ENCODE results near the gene FOXA1.

FOXA1 gene

DNA sequence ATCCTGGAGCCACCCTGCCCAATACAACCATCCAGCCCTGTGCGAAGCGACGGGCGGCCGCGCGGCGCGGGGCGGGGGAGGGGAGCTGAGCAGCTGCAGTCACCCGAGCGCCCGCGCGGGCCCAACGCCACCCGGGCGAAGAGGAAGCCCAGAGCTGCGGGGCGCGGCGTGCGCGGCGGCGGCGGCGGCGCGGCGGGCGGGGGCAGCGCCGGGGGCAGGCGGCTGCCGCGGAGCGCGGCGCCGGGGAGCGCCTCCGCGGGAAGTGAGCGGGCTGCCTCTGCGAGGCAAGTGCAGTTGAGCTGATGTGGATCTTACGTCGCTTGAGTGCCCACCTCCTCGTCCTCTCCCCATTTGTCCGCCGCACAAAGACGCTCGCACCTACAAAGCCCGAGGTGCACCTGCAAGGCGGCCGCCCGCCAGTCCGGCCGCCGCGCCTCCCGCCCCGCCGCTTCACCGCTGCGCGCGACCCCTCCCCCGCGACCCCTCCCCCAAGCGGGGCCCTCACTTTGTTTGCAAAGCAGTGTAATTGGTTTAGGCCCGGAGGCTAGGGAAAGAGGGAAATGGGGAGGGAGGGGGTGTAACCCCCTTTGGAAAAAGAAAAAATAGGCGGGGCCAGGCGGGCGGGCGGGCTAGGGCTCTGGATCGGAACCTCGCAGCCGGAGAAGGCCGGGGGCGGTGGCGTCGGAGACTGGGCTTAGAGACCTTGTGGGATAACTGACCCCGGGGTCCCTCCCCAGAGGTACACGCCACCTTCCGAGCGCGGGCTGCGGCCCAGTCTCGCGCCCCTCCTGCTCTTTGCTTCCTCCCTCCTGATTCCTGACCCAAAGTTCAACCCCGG lies at the start of gene FOXA1, which contains the start of gene TTC6:
FOXA1 (minus strand) TSS at position 279 of the 838 bp plus-strand sequence; CDS start at position 2, 277 bp downstream.
TTC6 (plus strand) TSS at position 659 of the 838 bp plus-strand sequence. CDS start 26,436 bp downstream, outside the sequence.
- H3K27me3 ChIP-seq (ENCODE audit: control insufficient read depth, insufficient read depth, low read length), result peaks cover 98% of the 10 kb centered on the region
- peak within 1 kb of the TSS; percentile 48 for H3K4me3 ChIP-seq (ENCODE audit: low read length)
- H3K4me1 ChIP-seq (ENCODE audit: control insufficient read depth, low read depth, low read length), result peaks cover 13% of the 10 kb centered on the region
- H3K36me3 ChIP-seq (ENCODE audit: control insufficient read depth, low read depth, low read length), result no peaks in the 10 kb centered on the region
- no peak within 1 kb of the TSS for H3K9ac ChIP-seq (ENCODE audit: low read length)
- no peaks in the 10 kb centered on the region for H3K9me3 ChIP-seq (ENCODE audit: control insufficient read depth, low read depth, low read length)
- no peak within 1 kb of the TSS for H3K27ac ChIP-seq (ENCODE audit: low read length)

DNA sequence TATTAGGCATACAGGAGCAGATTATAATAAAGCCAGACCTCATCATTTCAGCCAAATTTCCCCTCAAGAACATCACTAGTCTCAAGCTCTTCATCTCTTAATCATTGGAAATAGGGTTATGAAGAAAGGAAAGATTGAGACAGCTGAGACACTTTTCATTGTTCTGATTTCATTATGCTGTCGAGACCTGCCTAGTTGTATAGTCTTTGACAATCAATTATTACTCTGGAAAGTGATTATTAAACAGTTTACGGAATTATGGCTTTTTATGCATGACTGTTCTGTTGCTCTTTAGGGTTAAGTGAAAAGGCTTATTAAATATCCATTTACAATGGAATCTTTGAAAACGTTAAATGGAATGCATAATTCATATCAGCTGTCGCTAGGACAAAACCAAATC lies 48.7 kb upstream of the FOXA1 start:
- no peaks in the 10 kb centered on the region for H3K4me1 ChIP-seq (ENCODE audit: control insufficient read depth, low read depth, low read length)
- no peaks in the 10 kb centered on the region for H3K36me3 ChIP-seq (ENCODE audit: control insufficient read depth, low read depth, low read length)
- no peak overlapping the region for H3K9ac ChIP-seq (ENCODE audit: low read length)
- no peaks in the 10 kb centered on the region for H3K9me3 ChIP-seq (ENCODE audit: control insufficient read depth, low read depth, low read length)
- no peak overlapping the region for H3K4me3 ChIP-seq (ENCODE audit: low read length)
- H3K27ac ChIP-seq (ENCODE audit: low read length), result no peak overlapping the region
- H3K27me3 ChIP-seq (ENCODE audit: control insufficient read depth, insufficient read depth, low read length), result no peaks in the 10 kb centered on the region

DNA sequence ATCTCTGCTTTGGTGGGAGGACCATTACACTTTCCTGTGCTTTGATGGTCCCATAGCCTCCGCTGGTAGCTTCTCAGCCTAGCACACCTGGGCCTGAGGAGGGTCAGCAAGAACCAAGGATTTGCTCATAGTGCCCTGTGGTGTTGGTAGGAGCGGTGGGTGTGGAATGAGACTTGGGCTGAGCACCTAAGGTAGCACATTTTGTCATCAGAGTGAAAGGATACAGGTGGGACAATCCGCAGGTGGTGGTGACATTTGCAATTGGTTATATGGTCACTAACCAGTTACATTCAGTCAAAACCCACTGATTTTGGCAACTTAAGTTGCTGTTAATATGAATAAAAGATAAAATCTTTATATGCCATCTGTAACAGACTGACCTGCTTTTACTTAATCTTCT lies 47.1 kb upstream of the FOXA1 start:
- Histone ChIP-seq H3K4me3 (ENCODE audit: low read length) (no peak overlapping the region), H3K27ac (ENCODE audit: low read length) (no peak overlapping the region), H3K4me1 (ENCODE audit: control insufficient read depth, low read depth, low read length) (no peaks in the 10 kb centered on the region), H3K9me3 (ENCODE audit: control insufficient read depth, low read depth, low read length) (no peaks in the 10 kb centered on the region), H3K36me3 (ENCODE audit: control insufficient read depth, low read depth, low read length) (no peaks in the 10 kb centered on the region), H3K9ac (ENCODE audit: low read length) (no peak overlapping the region), H3K27me3 (ENCODE audit: control insufficient read depth, insufficient read depth, low read length) (no peaks in the 10 kb centered on the region)

DNA sequence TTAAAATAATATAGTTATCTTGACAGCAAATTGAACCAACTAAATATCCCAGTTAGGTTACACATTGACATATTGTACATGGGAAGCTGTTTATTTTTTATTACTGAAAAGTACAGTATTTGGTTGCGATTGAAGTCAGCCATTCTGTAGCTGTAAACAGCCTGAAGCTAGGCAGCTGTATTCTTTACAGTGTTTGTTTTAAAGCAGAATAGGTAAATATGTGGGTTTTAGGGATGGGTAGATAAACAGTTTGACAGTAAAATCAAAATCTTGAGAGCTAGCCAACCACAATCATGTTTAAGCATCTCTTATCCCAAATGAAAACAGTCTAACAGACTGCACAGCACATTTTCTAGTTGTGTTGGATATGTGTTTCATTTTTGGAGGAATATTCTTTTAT lies 46.1 kb upstream of the FOXA1 start:
- no peak overlapping the region for H3K27ac ChIP-seq (ENCODE audit: low read length)
- H3K9ac ChIP-seq (ENCODE audit: low read length), result no peak overlapping the region
- no peak overlapping the region for H3K4me3 ChIP-seq (ENCODE audit: low read length)
- no peaks in the 10 kb centered on the region for H3K4me1 ChIP-seq (ENCODE audit: control insufficient read depth, low read depth, low read length)
- no peaks in the 10 kb centered on the region for H3K9me3 ChIP-seq (ENCODE audit: control insufficient read depth, low read depth, low read length)
- no peaks in the 10 kb centered on the region for H3K36me3 ChIP-seq (ENCODE audit: control insufficient read depth, low read depth, low read length)
- H3K27me3 ChIP-seq (ENCODE audit: control insufficient read depth, insufficient read depth, low read length), result no peaks in the 10 kb centered on the region

DNA sequence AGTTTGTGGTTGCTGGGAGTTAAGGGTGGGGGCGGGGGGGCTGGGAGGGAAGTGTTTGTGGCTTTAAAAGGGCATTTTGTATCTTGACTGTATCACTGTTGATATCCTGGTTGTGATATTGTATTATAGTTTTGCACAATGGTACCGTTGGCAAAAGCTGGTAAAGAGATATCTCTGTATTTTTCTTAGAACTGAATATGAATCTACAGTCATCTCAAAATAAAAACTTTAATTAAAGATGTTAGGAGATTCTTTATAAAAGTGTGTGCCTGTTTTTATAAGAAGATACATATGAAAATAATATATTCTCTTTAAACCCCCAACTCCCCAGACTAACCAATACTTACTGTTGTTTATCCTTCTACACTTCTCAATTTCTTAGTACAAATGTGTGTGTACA lies 43.5 kb upstream of the FOXA1 start:
- H3K9me3 ChIP-seq (ENCODE audit: control insufficient read depth, low read depth, low read length), result no peaks in the 10 kb centered on the region
- no peak overlapping the region for H3K4me3 ChIP-seq (ENCODE audit: low read length)
- no peak overlapping the region for H3K9ac ChIP-seq (ENCODE audit: low read length)
- no peak overlapping the region for H3K27ac ChIP-seq (ENCODE audit: low read length)
- no peaks in the 10 kb centered on the region for H3K4me1 ChIP-seq (ENCODE audit: control insufficient read depth, low read depth, low read length)
- H3K27me3 ChIP-seq (ENCODE audit: control insufficient read depth, insufficient read depth, low read length), result no peaks in the 10 kb centered on the region
- no peaks in the 10 kb centered on the region for H3K36me3 ChIP-seq (ENCODE audit: control insufficient read depth, low read depth, low read length)

DNA sequence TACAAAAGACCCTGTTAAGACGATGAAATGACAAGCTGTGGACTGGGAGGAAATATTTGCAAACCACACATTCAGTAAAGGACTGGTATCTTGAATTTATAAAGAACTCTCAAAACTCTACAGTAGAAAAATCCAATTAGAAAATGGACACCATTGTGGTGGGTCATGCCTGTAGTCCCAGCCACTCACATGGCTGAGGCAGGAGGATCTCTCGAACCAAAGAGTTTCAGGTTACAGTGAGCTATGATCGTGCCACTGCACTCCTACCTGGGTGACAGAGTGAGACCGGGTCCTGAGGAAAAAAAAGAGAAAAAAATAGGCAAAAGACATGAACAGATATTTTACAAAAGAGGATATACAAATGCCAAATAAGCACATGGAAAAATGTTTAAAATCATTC lies 42.3 kb upstream of the FOXA1 start:
- Histone ChIP-seq H3K27ac (ENCODE audit: low read length) (no peak overlapping the region), H3K4me3 (ENCODE audit: low read length) (no peak overlapping the region), H3K36me3 (ENCODE audit: control insufficient read depth, low read depth, low read length) (no peaks in the 10 kb centered on the region), H3K4me1 (ENCODE audit: control insufficient read depth, low read depth, low read length) (no peaks in the 10 kb centered on the region), H3K9me3 (ENCODE audit: control insufficient read depth, low read depth, low read length) (no peaks in the 10 kb centered on the region), H3K27me3 (ENCODE audit: control insufficient read depth, insufficient read depth, low read length) (no peaks in the 10 kb centered on the region), H3K9ac (ENCODE audit: low read length) (no peak overlapping the region)

DNA sequence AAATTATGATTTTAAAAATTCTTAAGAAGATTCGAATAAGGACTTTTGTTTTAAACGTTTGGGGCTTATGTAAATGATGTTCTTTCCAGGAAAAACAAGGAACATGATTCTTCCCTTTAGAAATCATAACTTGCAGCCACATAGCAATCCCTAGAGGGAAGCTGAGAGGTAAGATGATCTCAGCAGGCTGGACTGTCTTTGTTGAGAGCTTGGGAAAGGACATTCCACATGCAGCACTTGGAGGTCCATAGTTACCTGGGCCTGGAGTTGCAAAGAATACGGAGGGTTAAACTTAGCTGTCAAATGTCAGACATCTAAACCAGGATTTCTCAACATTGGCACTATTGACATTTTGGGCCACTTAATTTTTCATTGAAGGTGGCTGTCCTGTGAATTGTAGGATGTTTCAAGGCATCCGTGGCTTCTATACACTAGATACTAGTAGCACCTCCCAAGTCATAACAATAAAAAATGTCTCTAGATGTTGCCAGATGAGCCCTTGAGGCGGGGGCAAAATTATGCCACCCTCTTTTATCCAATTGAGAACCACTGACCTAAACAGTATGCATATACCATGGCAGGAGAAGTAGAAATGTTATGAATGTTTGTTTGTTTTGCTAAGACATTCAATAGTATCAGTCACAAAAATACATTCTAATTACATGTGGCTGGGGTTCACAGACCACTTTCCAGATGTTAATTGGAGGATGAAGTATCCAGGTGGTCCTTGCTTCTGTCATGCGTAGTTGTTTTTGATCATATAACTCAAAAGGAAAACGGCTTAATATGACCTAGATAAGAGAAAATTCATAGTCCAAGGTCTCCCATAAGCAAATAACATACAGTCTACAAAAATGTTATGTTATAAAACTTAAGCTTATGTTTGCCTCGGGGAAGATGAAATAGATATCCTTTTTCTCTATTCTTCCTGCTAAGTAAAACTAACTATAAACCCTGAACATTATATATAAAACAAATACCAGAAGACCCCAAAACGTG lies 30.8 kb upstream of the FOXA1 start:
- Histone ChIP-seq H3K36me3 (ENCODE audit: control insufficient read depth, low read depth, low read length) (no peaks in the 10 kb centered on the region), H3K9me3 (ENCODE audit: control insufficient read depth, low read depth, low read length) (no peaks in the 10 kb centered on the region), H3K27ac (ENCODE audit: low read length) (no peak overlapping the region), H3K9ac (ENCODE audit: low read length) (no peak overlapping the region), H3K4me1 (ENCODE audit: control insufficient read depth, low read depth, low read length) (no peaks in the 10 kb centered on the region), H3K4me3 (ENCODE audit: low read length) (no peak overlapping the region), H3K27me3 (ENCODE audit: control insufficient read depth, insufficient read depth, low read length) (peaks cover 33% of the 10 kb centered on the region)

DNA sequence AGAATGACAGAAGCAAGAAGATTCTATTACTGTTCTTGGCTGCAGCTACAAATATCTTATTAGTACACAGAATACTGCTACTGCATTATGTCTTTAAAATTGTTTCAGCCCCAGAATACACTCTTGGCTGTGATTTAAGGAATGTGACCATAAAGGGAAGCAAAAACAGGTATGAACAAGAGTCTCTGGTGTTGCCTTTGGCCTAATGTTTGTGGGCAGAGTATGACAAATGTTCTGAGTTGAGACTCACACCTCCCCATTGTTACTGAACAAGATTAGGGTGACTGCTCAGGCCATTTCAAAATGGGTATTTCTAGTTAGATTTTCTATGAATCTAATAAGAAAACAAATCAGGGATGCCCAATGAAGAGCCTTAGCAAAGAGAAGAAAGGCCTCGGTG lies 28.9 kb upstream of the FOXA1 start:
- Histone ChIP-seq H3K27ac (ENCODE audit: low read length) (no peak overlapping the region), H3K9me3 (ENCODE audit: control insufficient read depth, low read depth, low read length) (no peaks in the 10 kb centered on the region), H3K36me3 (ENCODE audit: control insufficient read depth, low read depth, low read length) (no peaks in the 10 kb centered on the region), H3K4me1 (ENCODE audit: control insufficient read depth, low read depth, low read length) (no peaks in the 10 kb centered on the region), H3K27me3 (ENCODE audit: control insufficient read depth, insufficient read depth, low read length) (peaks cover 39% of the 10 kb centered on the region), H3K9ac (ENCODE audit: low read length) (no peak overlapping the region), H3K4me3 (ENCODE audit: low read length) (no peak overlapping the region)

DNA sequence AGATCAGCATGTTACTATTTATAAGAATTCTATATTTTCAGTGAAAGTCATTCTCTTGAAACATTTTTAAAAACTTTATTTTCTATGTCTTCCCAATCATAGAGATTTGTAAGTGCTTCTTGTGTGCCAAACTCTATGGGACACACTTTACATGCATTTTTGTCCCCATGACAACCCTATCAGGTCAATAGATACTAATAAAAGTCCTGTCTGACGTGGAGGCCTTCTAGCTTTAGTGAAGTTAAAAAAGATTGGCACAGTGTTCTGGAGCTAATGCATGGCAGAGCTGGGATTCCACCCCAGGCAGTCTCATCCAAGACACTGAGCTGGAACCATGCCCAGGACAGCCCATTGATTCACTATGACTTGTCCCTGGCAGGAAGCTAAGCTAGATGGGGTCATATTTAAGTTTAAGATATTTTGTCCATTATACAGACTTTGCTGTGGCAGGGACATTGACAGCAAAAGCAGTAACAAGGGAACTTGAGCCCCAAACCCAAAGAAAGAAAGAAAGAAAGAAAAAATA lies 28.4 kb upstream of the FOXA1 start:
- Histone ChIP-seq H3K4me1 (ENCODE audit: control insufficient read depth, low read depth, low read length) (no peaks in the 10 kb centered on the region), H3K27ac (ENCODE audit: low read length) (no peak overlapping the region), H3K4me3 (ENCODE audit: low read length) (no peak overlapping the region), H3K9me3 (ENCODE audit: control insufficient read depth, low read depth, low read length) (no peaks in the 10 kb centered on the region), H3K9ac (ENCODE audit: low read length) (no peak overlapping the region), H3K27me3 (ENCODE audit: control insufficient read depth, insufficient read depth, low read length) (peaks cover 39% of the 10 kb centered on the region), H3K36me3 (ENCODE audit: control insufficient read depth, low read depth, low read length) (no peaks in the 10 kb centered on the region)

DNA sequence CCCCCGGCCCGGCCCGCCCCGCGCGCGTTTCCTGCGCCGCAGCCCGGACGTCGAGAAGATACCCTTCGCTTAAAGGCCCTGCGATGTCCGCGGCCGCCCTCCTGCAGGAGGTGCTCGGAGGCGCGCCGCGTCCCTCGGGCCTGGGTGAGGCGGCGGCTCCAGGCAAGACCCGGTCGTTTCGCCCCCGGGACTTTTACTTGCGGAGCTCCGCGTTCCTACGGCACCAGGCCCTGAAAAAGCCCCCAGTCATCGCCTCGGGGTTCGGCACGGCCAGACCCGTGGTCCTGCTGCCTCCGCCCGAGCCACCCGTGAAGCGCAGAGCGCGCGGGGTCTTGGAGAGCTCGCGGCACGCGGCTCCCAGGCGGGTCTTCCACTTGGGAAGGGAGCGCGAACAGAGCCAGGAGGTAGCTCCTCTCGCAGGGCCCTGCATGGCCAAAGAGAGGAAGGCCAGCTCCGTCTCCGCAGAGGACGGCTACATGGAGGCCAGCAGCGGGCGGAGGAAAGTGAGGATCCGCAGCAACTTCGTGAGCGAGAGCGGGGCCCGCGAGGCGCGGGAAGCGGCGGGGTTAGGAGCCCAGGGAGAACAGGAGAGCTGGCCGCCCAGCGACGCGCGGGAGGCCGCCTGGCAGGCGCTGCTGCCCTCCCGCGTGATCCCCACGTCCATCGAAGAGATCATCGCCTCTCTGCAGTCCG lies 27.3 kb upstream of the FOXA1 start:
- Histone ChIP-seq H3K4me1 (ENCODE audit: control insufficient read depth, low read depth, low read length) (no peaks in the 10 kb centered on the region), H3K27ac (ENCODE audit: low read length) (no peak overlapping the region), H3K9ac (ENCODE audit: low read length) (no peak overlapping the region), H3K27me3 (ENCODE audit: control insufficient read depth, insufficient read depth, low read length) (peaks cover 39% of the 10 kb centered on the region), H3K4me3 (ENCODE audit: low read length) (peak overlapping the region; percentile 30), H3K9me3 (ENCODE audit: control insufficient read depth, low read depth, low read length) (no peaks in the 10 kb centered on the region), H3K36me3 (ENCODE audit: control insufficient read depth, low read depth, low read length) (no peaks in the 10 kb centered on the region)

DNA sequence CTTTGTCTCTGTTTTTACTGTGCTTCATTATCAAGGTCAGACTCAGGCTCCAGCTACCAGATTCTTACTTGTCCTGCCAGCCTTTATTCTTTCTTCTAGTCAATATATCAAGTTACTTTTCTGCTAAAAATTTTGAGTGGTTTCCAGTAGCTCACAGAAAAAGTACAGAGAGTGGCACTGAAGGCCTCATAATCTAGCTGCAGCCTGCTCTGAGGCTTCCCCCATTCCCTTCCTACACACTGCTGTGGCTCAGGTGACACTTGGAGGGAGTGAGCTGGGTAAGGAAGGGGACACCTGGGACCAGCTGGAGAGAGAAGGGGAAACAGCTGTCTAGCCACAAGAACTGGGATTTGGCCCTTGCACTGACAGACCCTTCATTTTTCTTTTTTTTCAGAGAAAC lies 25.8 kb upstream of the FOXA1 start:
- Histone ChIP-seq H3K9me3 (ENCODE audit: control insufficient read depth, low read depth, low read length) (peaks cover 6% of the 10 kb centered on the region), H3K4me3 (ENCODE audit: low read length) (no peak overlapping the region), H3K4me1 (ENCODE audit: control insufficient read depth, low read depth, low read length) (no peaks in the 10 kb centered on the region), H3K9ac (ENCODE audit: low read length) (no peak overlapping the region), H3K36me3 (ENCODE audit: control insufficient read depth, low read depth, low read length) (no peaks in the 10 kb centered on the region), H3K27me3 (ENCODE audit: control insufficient read depth, insufficient read depth, low read length) (peaks cover 39% of the 10 kb centered on the region), H3K27ac (ENCODE audit: low read length) (no peak overlapping the region)
